GM12878 (cell line): Measurements from ENCODE around the gene PHF2. TPM values are rescaled to one million over a fixed set of nuclear protein-coding genes. Genes with fewer than 3 reads are reported as not detected.

ENCODE experiments used
- ATAC-seq: fragments of 200-7000 bp; cut with Tn5 transposase; 3 replicates; pipeline ENCODE4 v1.9.1; 2020; ENCODE audit warnings: mild to moderate bottlenecking, moderate library complexity
- BruUV-seq: library from RNA; stranded (reverse); fragments of 400-500 nt; replicated peaks from 2 replicates; lab custom pipeline; 2021; lab: Mats Ljungman, UMichigan
- CTCF ChIA-PET: fragments of 300-600 bp; sonication (Branson Sonifier 250); formaldehyde crosslinking; extraction: SDS; loops from one replicate; lab custom pipeline; 2021; ENCODE audit warnings: inconsistent platforms; lab: Yijun Ruan, JAX
- POLR2A ChIA-PET: fragments of 350-600 bp; formaldehyde crosslinking; extraction: SDS; loops from one replicate; lab custom pipeline; 2021; ENCODE audit warnings: inconsistent platforms; lab: Charles Lee
- RAD21 ChIA-PET: fragments of 300-600 bp; sonication (Branson Sonifier 250); formaldehyde crosslinking; loops from one replicate; lab custom pipeline; 2023; ENCODE audit warnings: antibody characterized with exemption; ENCODE audit not compliant: unreplicated experiment; lab: Charles Lee
- SMC1A ChIA-PET: fragments of 300-600 bp; sonication (Branson Sonifier 250); formaldehyde crosslinking; loops from one replicate; lab custom pipeline; 2023; ENCODE audit not compliant: unreplicated experiment, uncharacterized antibody; lab: Charles Lee
- DNase-seq: peaks from one replicate; pipeline ENCODE4 v3.0.0-alpha.2; 2011; ENCODE audit warnings: low read depth, low spot score
- FAIRE-seq: peaks from 3 replicates; lab custom pipeline; 2011; peaks lifted over from hg19 to GRCh38; lab: Jason Lieb, UNC
- H2AFZ ChIP-seq: 2 replicates; pipeline ENCODE4 v1.6.0; 2011; ENCODE audit warnings: low read depth, low read length, control low read depth; ENCODE audit not compliant: control insufficient read depth
- H3K27ac ChIP-seq: 2 replicates; pipeline ENCODE4 v1.5.1; 2011; ENCODE audit warnings: control low read depth; ENCODE audit not compliant: control insufficient read depth, insufficient read depth
- H3K27me3 ChIP-seq, 2 experiments: replicated peaks in 1 of 2; 2 replicates each; pipeline versions ENCODE4 v1.6.0 to v1.6.1; 2011; ENCODE audit warnings: low read length in 1 of 2; ENCODE audit not compliant: control insufficient read depth in 2 of 2, insufficient read depth in 2 of 2
- H3K36me3 ChIP-seq, 2 experiments: 2 replicates each; pipeline ENCODE4 v1.5.1; 2011; ENCODE audit warnings: low read length in 1 of 2; ENCODE audit not compliant: control insufficient read depth in 2 of 2, insufficient read depth in 2 of 2
- H3K4me1 ChIP-seq: 2 replicates; pipeline ENCODE4 v1.6.1; 2011; ENCODE audit warnings: mild to moderate bottlenecking, low read length, moderate library complexity, mixed read lengths; ENCODE audit not compliant: control insufficient read depth, insufficient read depth
- H3K4me2 ChIP-seq: 2 replicates; pipeline ENCODE4 v1.6.0; 2011; ENCODE audit warnings: control low read depth; ENCODE audit not compliant: control insufficient read depth, insufficient read depth
- H3K4me3 ChIP-seq: fragments of 200-600 bp; sonication (generic); 2 replicates; pipeline ENCODE4 v1.5.1; 2016
- H3K79me2 ChIP-seq: 2 replicates; pipeline ENCODE4 v1.6.0; 2011; ENCODE audit warnings: low read length; ENCODE audit not compliant: control insufficient read depth, insufficient read depth
- H3K9ac ChIP-seq: 2 replicates; pipeline ENCODE4 v1.8.0; 2011; ENCODE audit warnings: low read length, control low read depth, mixed read lengths; ENCODE audit not compliant: control insufficient read depth, insufficient read depth
- H3K9me3 ChIP-seq: replicated peaks from 3 replicates; pipeline ENCODE4 v1.5.1; 2011; ENCODE audit warnings: mild to moderate bottlenecking, low read length; ENCODE audit not compliant: control insufficient read depth, insufficient read depth
- H4K20me1 ChIP-seq: 2 replicates; pipeline ENCODE4 v1.6.0; 2011; ENCODE audit not compliant: control insufficient read depth, insufficient read depth
- CREB1 ChIP-seq: IDR thresholded peaks from 2 replicates; pipeline ENCODE4 v1.6.1; 2012; ENCODE audit warnings: low read depth, mild to moderate bottlenecking, inconsistent platforms
- JUNB ChIP-seq: IDR thresholded peaks from 2 replicates; pipeline ENCODE4 v1.6.1; 2016; ENCODE audit warnings: antibody characterized with exemption, mild to moderate bottlenecking
- LARP7 ChIP-seq: fragments of 450-650 bp; IDR thresholded peaks from 2 replicates; pipeline ENCODE4 v1.6.1; 2017; ENCODE audit warnings: mild to moderate bottlenecking
- MTA3 ChIP-seq: IDR thresholded peaks from 2 replicates; pipeline ENCODE4 v1.6.1; 2012; ENCODE audit warnings: low read length, inconsistent platforms, borderline replicate concordance
- NR2C2 ChIP-seq: IDR thresholded peaks from 2 replicates; pipeline ENCODE4 v1.6.1; 2011; ENCODE audit warnings: borderline replicate concordance, low read depth; ENCODE audit not compliant: control insufficient read depth, insufficient read length
- SUZ12 ChIP-seq: fragments of 200-600 bp; sonication (generic); IDR thresholded peaks from one replicate; pipeline ENCODE4 v1.6.1; 2018; ENCODE audit warnings: antibody characterized with exemption, mild to moderate bottlenecking; ENCODE audit not compliant: unreplicated experiment
- ZNF24 ChIP-seq: fragments of 450-650 bp; IDR thresholded peaks from 2 replicates; pipeline ENCODE4 v1.6.1; 2017; ENCODE audit warnings: antibody characterized with exemption, mild to moderate bottlenecking
- WGBS: methylation state at CpG from one replicate; pipeline ENCODE4 v1.1.6; 2016; ENCODE audit warnings: low lambda C conversion rate; ENCODE audit not compliant: insufficient replicate concordance, insufficient coverage; ENCODE audit errors: missing lambda C conversion rate; 5-methylcytosine and 5-hydroxymethylcytosine counted together
- in situ Hi-C: fragments of 300-500 bp; cut with MboI; formaldehyde crosslinking; loops from 9 replicates; pipeline ENCODE4 v1.14.3; 2018; ENCODE audit warnings: mixed read lengths
- intact Hi-C: fragments of 100-400 bp; cut with micrococcal nuclease; formaldehyde crosslinking; loops from one replicate; pipeline ENCODE4 v1.14.2; 2022; ENCODE audit not compliant: unreplicated experiment
- polyA plus RNA-seq, 11 experiments: library from polyadenylated mRNA; depleted of rRNA in 4 of 11; unstranded in 6 of 11; stranded (reverse) in 5 of 11; fragments of >200 nt; fragmentation: Nextera tagmentation in 4 of 11; fragmentation: Illumina TruSeq in 1 of 11; extraction: Ambion mirVana in 4 of 11; extraction: Trizol in 1 of 11; gene quantifications; 1 replicate in 1 of 11; 2 replicates in 10 of 11; pipeline versions ENCODE4 v1.2.1 to v1.2.3, GENCODE V29; 2011 to 2016; ENCODE audit warnings: inconsistent platforms in 2 of 11, missing spikeins in 2 of 11, low read depth in 1 of 11
- total RNA-seq, 4 experiments: library from RNA; depleted of rRNA in 3 of 4; stranded (reverse); fragments of >200 nt in 3 of 4; fragmentation: Illumina TruSeq in 1 of 4; extraction: Trizol in 1 of 4; gene quantifications; 2 replicates each; pipeline versions ENCODE4 v1.2.1 to v1.2.3, GENCODE V29; 2013 to 2021
- TF ChIP-seq, protein P1 (sequence below): fragments of 450-650 bp; IDR thresholded peaks from 2 replicates; pipeline ENCODE4 v1.6.1; 2017; ENCODE audit warnings: low read depth, mild to moderate bottlenecking, moderate library complexity
- TF ChIP-seq, protein P2 (sequence below): fragments of 450-650 bp; IDR thresholded peaks from 2 replicates; pipeline ENCODE4 v1.6.1; 2017; ENCODE audit warnings: mild to moderate bottlenecking, moderate library complexity

The PHF2 gene
- total and polyA plus RNA-seq, 10 of the 15 experiments (the other 5 are each of a cell fraction or from before 2014, with no cell fraction given) = 0.34 to 13.3 (median 5.5) TPM

DNA sequence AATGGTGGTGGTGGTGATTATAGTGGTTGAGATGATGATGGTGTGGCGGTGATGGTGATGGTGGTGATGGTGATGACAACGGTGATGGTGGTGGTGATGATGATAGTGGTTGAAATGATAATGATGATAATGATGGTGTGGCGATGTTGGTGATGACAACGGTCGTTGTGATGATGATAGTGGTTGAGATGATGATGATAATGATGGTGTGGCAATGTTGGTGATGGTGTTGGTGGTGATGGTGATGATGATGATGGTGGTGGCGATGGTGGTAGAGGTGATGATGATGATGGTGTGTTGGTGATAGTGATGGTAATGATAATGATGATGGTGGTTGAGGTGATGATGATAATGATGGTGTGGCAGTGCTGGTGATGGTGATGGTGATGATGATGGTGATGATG lies 48.0 kb downstream of the PHF2 start:
- WGBS = 82% methylated on average over 6 of the region's 6 CpGs
- Histone ChIP-seq H3K36me3 (no peaks in the 10 kb centered on the region; a peak in 1 of 4 replicates), H3K9me3 (peaks cover 2% of the 10 kb centered on the region; the same call in 1 of the 3 replicates), H3K4me1 (no peaks in the 10 kb centered on the region), H3K27me3 (no peaks in the 10 kb centered on the region), H4K20me1 (no peaks in the 10 kb centered on the region), H3K27ac (no peak overlapping the region), H3K79me2 (no peaks in the 10 kb centered on the region), H2AFZ (no peak overlapping the region), H3K4me2 (no peak overlapping the region), H3K9ac (no peak overlapping the region), H3K4me3 (no peak overlapping the region)
- BruUV-seq = TSS peak; percentile 60
- ChIA-PET SMC1A (no interaction called here), CTCF (no interaction called here), POLR2A (no interaction called here), RAD21 (no interaction called here)
- in situ Hi-C loops (no loop called here), intact Hi-C loops (no loop called here)
- ATAC-seq (no peak), FAIRE-seq (no peak), DNase-seq (no peak)
- TF ChIP-seq JUNB = no peak
- no peak for TF ChIP-seq NR2C2
- no peak for TF ChIP-seq MTA3
- TF ChIP-seq CREB1 = no peak
- no peak for TF ChIP-seq LARP7
- no peak for TF ChIP-seq SUZ12
- TF ChIP-seq, protein P1, sequence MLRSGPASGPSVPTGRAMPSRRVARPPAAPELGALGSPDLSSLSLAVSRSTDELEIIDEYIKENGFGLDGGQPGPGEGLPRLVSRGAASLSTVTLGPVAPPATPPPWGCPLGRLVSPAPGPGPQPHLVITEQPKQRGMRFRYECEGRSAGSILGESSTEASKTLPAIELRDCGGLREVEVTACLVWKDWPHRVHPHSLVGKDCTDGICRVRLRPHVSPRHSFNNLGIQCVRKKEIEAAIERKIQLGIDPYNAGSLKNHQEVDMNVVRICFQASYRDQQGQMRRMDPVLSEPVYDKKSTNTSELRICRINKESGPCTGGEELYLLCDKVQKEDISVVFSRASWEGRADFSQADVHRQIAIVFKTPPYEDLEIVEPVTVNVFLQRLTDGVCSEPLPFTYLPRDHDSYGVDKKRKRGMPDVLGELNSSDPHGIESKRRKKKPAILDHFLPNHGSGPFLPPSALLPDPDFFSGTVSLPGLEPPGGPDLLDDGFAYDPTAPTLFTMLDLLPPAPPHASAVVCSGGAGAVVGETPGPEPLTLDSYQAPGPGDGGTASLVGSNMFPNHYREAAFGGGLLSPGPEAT = no peak
- TF ChIP-seq, protein P2, sequence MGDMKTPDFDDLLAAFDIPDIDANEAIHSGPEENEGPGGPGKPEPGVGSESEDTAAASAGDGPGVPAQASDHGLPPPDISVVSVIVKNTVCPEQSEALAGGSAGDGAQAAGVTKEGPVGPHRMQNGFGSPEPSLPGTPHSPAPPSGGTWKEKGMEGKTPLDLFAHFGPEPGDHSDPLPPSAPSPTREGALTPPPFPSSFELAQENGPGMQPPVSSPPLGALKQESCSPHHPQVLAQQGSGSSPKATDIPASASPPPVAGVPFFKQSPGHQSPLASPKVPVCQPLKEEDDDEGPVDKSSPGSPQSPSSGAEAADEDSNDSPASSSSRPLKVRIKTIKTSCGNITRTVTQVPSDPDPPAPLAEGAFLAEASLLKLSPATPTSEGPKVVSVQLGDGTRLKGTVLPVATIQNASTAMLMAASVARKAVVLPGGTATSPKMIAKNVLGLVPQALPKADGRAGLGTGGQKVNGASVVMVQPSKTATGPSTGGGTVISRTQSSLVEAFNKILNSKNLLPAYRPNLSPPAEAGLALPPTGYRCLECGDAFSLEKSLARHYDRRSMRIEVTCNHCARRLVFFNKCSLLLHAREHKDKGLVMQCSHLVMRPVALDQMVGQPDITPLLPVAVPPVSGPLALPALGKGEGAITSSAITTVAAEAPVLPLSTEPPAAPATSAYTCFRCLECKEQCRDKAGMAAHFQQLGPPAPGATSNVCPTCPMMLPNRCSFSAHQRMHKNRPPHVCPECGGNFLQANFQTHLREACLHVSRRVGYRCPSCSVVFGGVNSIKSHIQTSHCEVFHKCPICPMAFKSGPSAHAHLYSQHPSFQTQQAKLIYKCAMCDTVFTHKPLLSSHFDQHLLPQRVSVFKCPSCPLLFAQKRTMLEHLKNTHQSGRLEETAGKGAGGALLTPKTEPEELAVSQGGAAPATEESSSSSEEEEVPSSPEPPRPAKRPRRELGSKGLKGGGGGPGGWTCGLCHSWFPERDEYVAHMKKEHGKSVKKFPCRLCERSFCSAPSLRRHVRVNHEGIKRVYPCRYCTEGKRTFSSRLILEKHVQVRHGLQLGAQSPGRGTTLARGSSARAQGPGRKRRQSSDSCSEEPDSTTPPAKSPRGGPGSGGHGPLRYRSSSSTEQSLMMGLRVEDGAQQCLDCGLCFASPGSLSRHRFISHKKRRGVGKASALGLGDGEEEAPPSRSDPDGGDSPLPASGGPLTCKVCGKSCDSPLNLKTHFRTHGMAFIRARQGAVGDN = no peak
- no peak for TF ChIP-seq ZNF24
